GM18526 (cell line): ENCODE results near the gene PBRM1.

Experiments
- POLR2A ChIP-seq: IDR thresholded peaks from 3 replicates; pipeline ENCODE4 v1.6.1; 2011; ENCODE audit not compliant: insufficient read length; ENCODE audit errors: extremely low read depth

Gene PBRM1

DNA sequence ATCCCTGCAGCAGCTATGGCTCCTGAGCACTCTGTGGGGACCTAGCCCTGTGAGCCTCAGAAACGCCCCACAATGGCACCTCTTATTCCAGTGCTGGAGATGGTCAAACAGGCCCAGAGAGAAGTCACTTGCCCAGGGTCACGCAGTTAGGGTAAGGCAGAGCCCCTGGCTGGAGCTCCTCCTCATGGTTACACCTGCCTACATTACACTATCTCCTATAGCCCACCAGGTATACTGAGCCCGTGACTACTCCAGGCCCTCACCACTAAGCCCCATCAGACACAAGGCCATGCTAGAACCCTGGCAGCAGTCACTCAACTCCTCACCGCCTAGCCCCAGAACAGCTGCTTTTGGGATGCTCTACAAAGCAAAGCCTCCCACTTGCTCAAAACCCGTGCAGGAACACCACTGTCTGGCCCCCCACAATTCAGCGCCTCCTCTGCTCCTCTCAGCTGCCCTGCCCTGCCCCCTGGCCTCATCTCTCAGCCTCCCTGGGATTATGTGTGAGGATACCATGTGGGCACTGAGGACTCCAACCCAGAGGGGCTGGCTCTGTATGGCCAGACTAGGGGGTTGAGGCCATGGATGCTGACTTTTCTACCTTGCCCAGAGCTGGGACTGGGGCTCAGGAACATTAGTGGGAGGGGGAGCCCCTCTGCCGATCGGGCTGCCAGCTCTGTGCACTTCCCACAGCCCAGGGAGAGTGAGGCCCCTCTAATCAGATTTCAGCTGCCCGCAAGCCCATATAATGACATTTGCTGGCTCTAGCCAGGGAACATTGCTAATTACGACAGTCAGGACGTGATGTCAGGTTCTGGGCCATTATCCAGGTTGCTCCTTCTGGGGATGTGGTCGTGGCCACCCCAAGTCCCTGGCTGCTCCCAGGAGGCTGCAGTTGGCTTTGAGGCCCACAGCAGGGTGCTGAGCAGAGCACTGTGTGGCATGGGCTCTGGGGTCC, 156.1 kb downstream of the PBRM1 start:
- no peak for TF ChIP-seq POLR2A

DNA sequence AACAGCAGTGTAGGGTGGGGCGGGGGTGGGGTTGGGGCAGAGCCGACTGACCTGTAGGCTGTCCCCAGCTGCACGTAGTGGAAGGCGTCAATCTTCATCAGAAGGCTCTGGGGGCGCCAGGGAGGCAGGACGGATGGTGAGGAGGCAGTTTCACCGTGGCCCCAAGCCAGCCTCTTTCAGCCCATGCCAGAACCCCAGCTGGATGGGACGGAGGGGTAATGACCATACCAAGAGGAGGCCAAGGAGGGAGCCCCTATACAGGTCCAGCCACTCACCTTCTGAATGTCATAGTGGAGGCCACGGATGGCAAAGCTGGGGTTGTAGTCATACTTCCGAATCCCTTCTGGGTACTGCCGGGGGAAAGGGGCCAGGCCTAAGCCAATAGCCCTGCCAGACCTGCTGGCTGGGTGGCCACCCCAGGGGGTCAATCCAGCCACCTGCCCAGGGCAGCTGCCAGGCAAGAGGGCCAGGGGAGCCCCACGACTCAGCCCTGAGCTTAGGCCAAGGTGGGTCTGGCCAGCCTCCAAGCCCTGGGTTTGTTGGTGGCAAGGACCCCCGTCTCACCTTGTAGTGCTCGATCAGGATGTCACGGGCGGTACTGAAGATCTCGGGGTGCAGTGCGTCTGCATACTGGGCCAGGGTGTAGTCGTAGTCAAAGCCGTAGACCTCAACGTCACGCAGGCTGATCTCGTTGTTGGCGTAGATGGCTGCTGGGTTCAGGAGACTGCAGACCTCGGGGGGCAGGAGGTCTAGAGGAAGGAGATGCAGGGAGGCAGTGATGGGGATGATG, 156.9 kb downstream of the PBRM1 start:
- no peak for TF ChIP-seq POLR2A

DNA sequence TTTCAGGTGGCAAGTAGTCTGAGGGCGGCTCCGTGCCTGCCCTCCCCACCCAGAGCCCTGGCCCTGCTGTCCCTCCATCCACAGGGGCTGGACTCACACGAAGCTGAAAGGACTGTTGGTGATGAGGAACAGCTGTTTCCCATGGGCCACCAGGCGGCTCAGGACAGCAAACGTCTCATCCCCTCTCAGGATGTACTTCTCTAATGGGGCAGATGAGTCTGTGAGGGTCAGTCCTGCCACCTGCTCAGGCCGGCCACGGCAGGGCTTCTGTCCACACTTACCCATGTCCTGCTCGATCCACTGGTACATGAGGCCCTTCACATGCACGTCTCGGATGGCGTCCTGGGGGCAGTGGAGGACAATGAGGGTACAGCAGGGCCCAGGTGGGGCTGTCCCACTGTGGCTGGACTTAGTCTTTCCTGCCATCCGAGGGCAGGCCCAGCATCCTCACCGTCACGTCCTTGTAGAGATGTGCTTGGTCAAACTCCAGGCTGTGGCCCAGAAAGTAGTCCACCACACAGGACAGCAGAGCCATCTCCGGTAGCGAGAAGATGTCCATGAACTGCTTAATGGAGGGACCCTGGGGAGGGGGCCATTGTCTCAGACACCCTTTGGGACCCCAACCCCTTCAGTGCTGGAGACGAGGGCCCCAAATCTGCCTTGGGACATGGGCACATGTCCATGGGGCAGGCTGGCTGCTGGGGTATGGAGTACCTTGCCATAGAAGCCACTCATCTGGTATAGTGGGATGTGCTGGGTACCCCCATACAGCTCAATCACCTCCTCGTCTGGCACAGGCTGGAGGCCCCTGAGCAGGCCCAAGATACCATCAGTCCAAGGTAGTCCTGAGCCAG, 157.8 kb downstream of the PBRM1 start:
- no peak for TF ChIP-seq POLR2A

DNA sequence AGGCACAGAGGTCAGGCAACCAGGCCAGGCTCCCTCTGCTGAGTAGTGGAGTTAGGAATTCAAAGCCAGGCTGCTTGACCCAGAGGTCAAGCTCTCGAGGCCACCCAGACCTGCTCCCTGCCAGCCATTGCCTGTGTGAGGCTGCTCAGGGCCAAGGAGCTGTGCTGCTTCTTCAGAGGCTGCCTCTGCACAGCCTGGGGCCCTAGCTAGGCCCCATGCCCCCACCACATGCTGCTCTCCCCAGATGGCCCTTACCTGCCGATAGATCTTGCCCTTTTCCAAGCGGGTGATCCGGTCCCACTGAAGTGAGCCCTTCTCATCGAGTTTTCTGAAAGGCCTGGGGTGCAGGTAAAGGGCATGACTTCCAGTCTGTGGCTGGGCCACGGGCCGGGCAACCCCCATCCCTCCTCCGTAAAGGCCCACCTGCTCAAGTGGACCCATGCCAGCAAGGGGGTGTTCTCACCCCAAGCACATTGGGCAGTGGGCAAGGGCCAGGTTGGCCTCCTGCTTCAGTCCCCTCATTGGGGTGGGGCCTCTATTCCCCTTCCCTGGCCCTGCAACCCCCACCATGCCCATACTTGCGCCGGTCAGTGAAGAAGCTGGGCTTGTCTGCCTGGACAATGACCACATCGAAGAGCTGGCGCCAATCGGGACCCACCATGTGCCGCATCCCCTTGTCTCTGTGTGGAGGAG, 158.5 kb downstream of the PBRM1 start:
- no peak for TF ChIP-seq POLR2A

DNA sequence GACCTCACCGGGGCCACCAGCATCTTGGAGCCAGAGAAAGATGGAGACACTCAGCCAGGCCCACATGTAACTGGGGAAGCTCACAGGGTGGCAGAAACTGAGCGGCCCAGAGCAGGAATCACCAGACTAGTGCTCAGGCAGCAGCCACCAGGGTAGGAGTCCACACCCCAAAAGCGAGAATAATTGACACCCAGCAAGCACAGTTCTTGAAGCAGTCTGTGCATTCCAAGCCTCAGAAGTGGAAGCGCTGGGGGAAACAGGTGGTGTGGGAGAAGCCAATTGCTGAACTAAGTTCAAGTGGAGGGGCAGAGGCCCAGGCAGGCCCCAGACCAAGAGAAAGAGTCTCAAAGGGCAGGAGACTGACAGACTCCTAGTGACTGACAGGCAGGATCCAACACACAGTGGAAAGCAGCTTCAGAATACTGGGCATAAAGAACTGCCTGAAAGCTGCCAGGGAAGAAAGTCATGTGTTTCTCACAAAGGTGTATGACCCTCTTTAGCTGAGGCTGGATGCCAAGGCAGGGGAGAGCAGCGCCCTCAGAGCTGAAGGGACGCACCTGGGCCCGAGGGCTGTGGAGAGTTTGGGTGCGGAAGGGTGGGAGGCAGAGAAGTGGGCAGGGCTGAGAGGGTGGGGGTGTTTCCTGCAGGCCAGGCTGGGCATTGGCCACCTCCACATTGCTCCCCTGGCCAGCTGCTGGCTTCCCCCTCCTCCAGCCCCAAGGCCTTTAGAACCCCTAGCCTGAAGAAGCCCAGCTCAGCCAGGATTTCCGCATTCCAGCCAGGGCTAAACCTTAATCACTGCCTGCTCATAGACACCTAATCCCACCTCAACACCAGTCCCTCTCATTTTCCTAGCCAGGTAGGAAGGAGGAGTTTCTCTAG, 159.8 kb downstream of the PBRM1 start:
- no peak for TF ChIP-seq POLR2A

DNA sequence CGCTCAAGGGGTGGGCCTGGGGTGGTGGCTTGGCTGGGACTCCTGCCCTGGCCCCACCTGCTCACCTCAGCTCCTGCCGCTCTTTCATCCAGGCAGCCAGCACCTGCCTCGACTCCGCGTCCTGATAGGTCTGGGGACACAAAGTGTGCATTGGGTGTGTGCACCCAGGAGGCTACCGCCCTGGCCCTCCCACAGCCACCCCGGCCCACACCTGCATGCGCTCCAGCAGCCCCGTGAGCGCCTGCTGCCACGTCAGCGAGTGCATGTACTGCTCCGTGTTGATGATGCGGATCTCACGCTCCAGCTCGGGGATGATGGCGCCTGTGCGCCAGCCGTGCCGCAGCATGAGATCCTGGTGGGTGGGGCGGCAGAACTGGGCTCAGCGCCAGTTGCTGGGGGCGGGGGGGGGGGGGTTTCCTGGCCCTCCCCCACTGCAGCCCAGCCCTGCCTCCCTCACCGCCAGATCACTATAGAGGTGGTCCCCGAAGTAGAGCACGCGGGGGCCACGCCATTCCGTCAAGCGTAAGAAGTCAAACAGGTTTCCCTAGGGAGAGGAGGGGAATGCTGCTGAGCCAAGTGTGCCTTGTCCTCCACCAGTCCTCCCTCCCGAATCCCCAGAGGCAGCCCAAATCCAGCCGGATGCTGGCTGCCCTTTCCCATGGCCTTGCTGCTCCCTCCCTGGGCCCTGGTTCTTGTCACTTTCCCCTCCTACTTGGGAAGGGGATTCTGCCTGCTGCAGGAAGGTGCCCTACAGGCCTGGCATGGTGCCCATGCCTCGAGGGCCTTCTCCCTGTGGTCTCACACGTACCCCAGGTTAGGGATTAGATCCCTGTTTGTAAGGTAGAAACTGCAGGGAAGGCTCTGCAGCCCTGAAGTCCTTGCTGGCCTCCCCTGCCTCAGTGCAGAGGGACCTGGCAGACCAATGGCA, 160.7 kb downstream of the PBRM1 start:
- no peak for TF ChIP-seq POLR2A

DNA sequence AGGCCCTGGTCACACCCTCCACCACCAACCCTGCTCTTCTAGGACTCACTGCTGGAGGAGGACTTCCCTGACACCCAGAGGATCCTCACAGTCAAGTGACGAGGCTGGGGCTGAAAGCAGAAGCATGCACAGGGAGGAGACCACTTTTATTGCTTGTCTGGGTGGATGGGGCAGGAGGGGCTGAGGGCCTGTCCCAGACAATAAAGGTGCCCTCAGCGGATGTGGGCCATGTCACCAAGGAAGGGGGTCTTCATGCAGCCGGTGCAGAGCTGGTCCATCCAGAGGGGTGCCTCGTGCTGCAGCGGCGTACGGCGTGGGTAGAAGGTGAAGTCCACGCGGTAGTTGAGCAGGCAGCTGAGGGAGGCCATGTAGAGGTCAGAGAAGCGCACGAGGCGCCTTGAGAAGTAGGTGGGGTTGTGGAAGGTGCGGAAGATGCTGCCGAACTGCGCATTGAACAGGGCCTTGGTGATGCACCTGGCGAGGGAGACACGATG, 161.4 kb downstream of the PBRM1 start:
- TF ChIP-seq POLR2A: no peak

DNA sequence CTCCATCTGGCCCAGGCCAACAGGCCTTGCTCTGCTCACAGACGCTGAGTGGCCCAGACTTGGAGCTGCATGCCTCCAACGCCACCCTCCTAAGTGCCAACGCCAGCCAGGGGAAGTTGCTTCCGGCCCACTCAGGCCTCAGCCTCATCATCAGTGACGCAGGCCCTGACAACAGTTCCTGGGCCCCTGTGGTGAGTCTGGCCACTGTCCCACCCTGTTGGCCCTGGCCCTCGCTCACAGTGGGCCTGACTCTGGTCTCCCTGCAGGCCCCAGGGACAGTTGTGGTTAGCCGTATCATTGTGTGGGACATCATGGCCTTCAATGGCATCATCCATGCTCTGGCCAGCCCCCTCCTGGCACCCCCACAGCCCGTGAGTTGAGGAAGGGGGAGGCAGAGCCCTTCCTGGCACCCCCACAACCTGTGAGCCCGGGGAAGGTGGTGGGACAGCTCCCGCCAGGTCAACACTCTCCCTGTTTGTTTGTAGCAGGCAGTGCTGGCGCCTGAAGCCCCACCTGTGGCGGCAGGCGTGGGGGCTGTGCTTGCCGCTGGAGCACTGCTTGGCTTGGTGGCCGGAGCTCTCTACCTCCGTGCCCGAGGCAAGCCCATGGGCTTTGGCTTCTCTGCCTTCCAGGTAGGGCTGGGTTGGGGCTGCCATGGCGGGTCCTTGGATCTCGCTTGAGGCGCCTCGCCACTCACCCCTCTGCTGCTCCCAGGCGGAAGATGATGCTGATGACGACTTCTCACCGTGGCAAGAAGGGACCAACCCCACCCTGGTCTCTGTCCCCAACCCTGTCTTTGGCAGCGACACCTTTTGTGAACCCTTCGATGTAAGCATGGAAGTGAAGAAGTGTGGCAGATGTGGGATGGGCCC, 162.1 kb downstream of the PBRM1 start:
- TF ChIP-seq POLR2A: no peak

DNA sequence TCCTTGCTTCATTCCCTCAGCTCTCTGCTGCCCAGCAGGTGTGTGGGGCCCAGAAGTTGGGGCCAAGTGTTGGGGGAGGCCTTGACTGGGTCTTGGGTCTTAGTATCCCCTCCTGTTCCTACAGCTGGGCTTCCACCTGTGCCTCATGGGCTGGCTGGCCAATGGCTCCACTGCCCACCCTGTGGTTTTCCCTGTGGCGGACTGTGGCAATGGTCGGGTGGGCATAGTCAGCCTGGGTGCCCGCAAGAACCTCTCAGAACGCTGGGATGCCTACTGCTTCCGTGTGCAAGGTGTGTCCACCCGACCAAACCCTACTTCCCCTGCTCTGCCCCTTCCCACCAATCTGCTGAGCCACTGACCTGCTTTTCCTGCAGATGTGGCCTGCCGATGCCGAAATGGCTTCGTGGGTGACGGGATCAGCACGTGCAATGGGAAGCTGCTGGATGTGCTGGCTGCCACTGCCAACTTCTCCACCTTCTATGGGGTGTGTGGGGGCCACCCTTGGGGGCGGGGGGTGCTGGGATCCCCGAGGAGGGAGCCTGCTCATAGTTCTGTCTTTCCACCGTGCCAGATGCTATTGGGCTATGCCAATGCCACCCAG, 163.0 kb downstream of the PBRM1 start:
- no peak for TF ChIP-seq POLR2A

DNA sequence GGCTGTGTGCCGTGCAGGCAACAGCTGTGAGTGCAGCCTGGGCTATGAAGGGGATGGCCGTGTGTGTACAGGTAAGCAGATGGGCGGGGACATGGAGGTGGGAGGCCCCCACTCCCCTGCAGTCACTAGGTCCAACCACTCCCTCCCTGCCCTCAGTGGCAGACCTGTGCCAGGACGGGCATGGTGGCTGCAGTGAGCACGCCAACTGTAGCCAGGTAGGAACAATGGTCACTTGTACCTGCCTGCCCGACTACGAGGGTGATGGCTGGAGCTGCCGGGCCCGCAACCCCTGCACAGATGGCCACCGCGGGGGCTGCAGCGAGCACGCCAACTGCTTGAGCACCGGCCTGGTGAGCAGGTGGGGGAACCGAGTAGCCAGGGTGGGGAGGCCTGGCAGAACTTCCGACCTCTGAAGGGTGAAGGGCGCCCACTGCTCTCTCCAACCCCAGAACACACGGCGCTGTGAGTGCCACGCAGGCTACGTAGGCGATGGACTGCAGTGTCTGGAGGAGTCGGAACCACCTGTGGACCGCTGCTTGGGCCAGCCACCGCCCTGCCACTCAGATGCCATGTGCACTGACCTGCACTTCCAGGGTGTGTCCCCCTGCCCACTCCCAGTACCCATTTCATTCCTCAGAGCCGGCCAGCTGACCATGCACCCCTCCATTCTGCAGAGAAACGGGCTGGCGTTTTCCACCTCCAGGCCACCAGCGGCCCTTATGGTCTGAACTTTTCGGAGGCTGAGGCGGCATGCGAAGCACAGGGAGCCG, 163.6 kb downstream of the PBRM1 start:
- no peak for TF ChIP-seq POLR2A

DNA sequence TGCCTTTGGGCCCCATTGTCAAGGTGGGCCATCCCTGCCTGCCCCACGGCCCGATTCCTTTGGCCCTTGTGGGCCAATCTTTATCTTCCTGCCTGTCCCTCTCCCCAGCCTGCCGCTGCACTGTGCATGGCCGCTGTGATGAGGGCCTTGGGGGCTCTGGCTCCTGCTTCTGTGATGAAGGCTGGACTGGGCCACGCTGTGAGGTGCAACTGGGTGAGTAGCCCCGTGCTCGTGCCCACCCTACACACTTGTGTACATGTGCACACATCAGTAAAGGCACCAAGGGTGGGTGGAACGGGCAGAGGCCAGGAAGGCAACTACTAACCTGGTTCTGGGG, 164.3 kb downstream of the PBRM1 start:
- no peak for TF ChIP-seq POLR2A
